GM21723 (cell line): ENCODE measurements around the gene WNK3.

Source experiments
- ATAC-seq: cut with Tn5 transposase; IDR thresholded peaks from one replicate; pipeline ENCODE4 v1.9.1; 2021; ENCODE audit warnings: mild to moderate bottlenecking, moderate library complexity; ENCODE audit not compliant: unreplicated experiment

The WNK3 gene

DNA sequence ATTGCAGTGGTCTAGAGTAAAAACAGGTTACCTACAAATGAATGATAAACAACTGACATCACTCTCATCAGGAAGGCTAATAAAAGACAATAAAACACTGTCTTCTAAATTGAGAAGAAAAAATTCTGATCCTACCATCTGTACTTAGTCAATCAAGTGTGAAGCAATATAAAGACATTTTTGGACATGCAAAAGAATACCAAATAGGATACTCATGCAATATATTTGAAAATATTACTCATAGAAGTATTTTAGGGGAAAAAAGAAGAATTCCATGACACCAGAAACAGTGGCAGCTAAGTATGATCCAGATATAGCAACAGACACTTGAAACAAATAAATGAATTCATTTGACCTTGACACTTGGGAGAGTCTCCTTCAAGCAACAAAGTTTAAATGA lies 111.0 kb downstream of the WNK3 start:
- no peak for ATAC-seq

DNA sequence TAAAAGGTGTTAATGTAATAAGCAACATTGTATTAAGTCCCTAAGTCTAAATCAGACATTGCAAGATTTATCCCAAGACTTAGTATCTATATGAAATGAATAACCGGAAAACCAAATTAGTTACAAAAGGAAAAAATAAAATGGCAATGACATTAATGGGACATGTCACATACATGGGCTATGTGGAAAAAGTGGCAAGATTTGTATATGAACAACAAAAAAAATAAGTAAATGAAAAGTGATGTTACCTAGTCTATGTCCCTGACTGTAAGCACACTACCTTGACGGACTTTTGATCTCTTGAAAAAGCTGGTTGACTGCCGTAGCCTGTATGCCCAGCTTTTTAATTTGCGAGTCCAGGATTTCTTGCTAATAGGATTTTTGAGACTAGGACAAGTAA lies 119.3 kb downstream of the WNK3 start:
- ATAC-seq, result no peak

DNA sequence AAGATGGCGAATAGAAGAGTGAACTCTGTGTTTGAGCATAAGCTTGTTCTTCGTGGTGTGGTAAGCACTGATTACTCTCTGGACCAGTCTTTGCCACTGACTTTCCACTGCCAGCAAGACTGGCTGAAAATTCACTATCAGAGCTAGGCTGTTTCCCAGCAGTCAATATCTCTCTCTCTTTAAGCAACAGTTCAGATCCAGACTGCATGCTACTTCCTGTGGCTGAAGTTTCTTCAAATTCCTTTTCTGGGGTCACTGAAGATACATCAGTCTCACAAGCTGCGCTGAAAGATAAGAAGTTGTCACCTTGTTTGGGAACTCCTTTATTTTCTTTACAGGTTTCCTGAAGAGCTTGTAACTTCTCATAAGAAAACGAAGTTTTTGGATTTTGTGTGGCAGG lies 120.8 kb downstream of the WNK3 start:
- ATAC-seq, result no peak

DNA sequence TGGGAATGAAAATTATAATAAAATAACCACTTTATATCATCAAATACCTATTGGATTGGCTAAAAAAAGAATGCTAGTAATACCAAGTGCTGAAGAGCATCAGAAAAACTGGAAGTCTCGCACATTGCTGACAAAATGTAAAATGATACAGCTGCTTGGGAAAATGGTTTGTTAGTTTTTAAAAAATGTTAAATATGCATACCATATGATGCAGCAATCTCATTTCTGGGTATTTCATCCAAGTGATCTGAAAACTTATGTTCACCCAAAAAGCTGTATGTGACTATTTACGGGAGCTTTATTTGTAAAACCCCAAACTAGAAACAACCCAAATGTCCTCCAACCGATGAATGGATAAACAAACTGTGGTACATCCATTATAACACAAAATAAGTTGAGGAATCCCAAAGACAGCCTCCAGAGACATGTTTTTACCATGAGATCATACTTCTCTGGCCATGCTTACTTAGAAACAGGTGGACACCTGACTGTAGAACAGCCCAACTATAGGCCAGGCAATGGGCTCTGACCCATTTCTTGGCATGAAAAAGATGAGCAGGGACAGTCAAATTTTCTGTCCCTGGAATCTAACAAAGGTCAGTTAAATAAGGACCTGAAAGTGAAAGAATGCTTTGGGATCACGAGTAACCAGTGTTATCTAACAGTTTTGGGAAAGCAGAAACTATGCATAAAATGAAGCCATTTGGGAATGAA lies 127.3 kb downstream of the WNK3 start:
- no peak for ATAC-seq

DNA sequence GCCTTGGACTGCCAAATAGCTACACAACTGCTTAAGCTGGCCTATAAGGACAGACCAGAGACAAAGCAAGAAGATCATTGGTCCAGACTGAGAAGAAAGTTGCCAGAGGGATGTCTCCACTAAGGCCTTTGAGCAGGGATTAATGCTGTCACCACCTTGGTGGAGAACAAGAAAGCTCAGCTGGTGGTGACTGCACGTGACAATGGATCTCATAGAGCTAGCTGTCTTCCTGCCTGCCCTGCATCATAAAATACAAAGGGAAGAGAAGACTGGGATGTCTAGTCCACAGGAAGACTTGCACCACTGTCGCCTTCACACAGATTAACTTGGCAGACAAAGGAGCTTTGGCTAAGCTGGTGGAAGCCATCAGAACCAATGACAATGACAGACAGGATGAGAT lies 134.3 kb downstream of the WNK3 start:
- ATAC-seq, result no peak

DNA sequence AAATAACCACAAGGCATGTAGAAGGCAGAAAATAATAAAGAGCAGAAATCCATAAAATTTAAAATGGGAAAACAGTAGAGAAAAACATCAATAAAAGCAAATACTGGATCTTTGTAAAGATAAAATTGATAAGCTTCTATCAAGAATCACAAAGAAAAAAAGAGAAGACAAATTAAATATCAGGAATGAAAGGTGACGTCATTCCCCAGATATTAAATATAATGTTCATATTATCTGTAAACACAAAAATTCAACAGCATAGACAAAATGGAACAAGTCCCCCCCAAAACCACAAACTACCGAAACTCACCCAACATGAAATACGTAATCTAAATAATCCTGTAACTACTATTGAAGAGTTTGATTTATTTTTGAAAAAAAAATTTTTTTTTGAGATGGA lies 144.2 kb downstream of the WNK3 start:
- no peak for ATAC-seq

DNA sequence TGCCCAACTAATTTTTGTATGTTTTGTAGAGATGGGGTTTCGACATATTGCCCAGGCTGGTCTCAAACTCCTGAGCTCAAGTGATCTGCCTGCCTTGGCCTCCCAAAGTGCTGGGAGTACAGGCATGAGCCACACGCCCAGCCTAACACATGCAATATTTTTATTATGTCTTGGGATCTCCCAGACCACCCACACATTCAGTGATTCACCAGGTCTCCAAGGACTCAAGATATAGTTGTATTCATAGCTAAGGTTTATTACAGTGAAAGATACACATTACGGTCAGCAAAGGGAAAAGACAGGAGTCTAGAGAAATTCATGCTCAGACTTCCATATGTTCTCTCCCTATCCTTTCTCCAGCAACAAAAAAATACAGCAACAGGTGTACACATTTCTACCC lies 149.3 kb downstream of the WNK3 start:
- no peak for ATAC-seq

DNA sequence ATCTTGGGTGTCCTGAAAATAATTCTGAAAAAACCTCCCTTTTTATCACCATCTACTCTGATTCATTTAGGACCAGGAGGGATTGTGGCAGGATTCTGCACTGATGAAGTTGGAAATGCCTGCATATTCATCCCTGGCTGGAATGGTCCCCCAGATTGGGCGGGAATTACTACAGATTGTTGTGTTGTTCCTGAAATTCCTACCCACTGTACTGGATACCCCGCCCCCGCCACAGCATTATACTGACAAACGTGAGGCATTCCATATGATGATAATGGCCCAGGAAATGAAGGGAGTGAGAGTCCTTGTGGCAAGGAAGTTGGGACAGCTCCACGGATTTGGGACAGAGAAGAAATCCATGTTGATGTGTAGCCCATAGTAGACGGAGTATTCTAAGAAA lies 159.6 kb downstream of the WNK3 start:
- ATAC-seq, result no peak

DNA sequence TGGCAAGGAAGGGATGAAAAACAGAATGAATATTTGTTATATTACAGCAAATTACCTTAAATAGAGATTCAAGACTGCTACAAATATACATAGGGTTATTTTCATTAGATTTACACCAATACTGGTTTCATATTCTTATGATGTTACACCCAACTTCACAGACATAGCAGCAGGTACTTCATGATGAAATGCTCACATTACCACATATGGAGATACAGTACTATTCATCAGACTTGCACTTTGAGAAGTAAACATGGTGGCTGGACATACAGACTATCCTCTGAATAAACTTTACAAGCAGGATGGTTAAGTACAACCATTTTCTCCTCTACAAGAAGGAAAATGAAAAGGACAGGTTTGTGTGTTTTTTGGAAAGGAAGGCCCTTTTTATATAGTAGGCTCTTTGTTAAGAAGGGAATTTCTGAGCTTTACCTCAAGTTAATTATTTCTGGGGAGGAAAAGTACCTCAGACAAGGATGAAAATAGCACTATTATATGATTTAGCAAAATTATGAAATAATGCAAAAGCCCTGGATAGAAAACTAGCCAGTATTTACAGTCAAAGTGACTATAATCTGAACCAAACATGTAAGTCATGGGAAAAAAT lies 162.8 kb downstream of the WNK3 start:
- ATAC-seq, result no peak

DNA sequence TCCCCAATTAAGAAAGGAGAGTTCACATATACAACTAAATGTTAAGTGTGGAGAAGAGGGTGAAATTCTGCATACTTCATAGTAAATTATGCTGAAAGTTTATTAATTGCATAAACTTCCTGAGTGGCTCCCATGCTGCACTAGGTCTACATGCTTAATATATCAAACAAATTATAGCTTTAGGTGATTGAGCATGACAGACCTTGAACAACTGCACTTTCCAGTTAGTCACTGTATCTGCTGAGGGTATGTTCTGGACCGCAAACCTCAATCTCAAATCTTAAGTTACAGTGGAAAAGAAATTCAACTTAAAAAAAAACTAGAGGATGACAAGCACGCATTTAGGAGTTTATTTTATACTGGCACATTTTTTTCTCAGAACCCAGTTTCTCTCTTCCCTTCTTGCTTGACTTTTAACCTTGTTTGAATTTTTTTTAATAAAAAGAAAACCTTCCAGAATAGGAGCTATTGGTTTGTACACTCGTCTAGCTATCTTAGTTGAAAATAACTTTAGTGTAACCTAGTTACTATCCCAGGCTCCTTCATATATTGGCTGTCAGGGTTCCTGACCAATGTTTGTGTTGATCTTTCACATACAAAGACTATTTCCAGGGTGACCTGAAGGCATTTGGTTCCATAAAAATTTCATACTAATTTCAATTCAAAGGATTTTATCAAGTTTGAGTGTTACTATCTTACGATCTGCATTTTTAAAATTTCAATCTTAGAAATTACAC lies 164.6 kb downstream of the WNK3 start:
- no peak for ATAC-seq

DNA sequence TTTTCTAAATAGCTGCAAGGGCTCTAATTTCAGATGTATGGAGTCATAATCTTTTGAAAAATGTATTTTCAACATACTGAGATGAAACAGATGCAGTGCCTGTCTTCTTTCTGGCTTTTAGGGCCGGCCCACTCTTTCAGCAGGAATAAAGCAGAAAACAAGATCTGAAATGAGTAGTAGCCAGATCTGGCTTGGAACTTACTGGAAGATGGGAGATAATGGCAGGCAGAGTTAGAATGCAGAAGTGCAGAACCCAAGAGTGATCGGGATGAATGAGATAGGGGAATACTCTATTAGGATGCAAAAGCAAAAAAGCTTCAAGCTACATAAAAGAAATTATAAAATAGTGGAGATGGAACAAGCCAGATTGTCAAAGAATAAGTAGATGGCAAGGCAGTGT lies 173.4 kb downstream of the WNK3 start:
- no peak for ATAC-seq

DNA sequence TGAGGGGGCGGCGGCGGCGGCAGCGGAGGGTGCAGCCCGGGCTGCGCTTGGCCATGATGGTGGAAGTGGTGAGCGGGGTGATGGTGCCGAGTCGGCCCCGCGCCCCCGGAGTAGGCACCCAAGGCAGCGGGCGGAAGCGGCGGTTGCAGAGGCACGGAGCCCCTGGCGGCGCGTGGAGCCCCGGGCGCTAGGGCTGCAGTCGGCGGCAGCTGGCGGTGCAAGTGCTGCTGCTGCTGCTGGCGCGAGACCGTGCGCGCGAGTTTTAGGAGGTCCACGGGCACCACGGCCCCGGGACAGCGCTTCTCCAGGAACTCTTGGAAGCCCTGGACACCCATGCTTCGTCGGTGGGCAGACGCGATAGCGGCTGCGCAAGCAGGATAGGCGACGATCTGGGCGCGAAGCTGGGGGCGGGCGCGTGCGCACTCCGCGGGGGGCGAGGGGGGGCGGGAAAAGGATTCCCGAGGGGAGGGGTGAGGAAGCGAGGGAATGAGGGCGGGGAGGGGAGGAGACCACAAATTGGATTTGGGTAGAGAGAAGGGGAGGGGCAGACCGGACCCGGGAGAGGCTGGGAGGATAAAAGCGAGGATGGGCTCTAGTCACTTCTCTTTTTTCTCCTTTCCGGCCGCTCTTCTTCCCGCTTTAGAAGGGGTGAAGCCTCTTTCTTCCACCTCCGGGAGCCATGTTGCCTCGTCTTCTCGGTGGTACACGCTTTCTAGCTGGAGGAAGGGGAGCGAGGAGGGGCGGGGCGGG lies 174.8 kb downstream of the WNK3 start, which contains the start of gene FAM120C:
FAM120C (minus strand) TSS at position 391 of the 750 bp plus-strand sequence; CDS start at position 335, 56 bp downstream.
- ATAC-seq, result peak; percentile 65

DNA sequence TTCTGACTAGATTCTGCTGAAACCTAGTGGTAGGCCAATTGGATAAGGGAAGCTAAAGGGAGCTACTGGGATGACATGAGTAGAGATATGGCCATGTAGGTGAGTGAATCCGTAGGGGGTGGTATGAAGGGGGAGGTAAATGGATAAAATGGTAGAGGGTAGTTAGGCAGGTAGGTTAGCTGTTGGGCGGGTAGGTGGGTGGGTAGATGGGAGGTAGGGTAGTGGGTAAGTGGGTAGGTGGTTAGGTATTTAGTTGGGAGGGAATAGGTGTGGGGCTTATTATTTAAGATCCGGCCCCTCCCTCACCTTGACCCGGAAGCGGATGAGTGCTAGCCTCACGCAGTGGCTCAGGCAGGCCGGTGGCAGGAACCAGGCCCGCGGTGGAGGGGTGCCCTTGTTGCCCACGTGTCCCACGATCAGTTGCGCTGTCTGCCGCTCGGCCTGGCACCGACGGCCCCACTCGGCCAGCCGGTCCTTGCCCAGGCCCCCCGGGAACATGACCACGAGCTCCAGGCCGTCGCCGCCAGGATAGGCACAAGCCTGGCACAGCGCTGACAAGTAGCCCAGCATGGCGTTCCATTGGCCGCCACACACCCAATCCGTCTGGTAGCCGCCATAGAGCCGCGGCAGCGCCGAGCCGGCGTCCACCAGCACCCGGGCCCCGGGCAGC lies 175.5 kb downstream of the WNK3 start:
- peak; percentile 69 for ATAC-seq

DNA sequence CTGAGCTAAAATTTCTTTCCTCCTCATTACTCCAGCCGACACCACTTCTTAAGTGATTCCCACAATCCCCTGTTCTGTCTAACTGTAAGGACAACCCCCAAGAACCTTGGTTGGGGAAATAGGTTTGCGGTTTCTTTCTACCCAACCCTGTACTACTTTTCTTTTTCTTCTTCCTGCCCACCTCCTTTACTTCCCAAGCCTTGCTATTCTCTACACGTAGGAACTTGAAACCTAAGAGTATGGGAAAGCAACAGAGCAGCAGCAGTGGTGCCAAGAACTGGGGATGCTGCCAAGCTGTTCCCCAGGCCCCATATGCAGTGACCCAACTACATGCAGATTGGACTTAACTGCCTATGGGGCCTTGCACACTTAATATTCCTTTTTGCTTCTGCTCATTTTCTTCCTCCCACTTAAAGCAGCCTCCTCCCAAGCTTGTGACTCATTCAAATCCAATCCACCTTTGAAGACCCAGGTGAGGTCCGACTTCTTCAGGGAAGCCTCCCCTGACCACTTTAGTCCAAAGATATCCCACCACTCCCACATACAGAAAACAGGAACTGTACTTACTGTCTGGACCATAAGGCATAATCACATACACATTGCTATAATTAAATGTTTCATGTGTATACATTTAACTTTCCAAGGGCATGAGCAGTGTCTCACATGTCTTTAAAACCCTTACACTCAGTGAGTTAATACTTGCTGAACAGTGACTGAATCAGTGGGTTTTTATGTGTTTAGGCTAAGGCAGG lies 176.5 kb downstream of the WNK3 start:
- ATAC-seq, result no peak

DNA sequence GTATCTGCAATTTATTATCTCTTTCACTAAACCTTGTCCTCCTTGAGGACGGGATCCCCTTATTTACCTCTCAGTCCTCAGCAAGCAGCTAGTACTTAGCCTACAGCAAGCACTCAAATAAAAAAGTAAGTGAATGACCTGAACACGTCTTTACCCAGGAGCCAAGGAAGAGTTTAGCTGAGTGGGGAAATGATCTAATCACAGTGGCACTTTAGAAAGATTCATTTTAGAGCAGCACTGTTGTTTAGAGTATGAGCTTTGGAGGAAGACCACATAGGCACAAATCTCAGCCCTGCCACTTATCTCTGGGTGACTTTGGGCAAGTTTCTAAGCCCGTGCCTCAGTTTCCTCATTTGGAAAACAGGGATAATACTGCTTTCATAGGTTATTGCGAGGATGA lies 177.4 kb downstream of the WNK3 start:
- ATAC-seq, result no peak

DNA sequence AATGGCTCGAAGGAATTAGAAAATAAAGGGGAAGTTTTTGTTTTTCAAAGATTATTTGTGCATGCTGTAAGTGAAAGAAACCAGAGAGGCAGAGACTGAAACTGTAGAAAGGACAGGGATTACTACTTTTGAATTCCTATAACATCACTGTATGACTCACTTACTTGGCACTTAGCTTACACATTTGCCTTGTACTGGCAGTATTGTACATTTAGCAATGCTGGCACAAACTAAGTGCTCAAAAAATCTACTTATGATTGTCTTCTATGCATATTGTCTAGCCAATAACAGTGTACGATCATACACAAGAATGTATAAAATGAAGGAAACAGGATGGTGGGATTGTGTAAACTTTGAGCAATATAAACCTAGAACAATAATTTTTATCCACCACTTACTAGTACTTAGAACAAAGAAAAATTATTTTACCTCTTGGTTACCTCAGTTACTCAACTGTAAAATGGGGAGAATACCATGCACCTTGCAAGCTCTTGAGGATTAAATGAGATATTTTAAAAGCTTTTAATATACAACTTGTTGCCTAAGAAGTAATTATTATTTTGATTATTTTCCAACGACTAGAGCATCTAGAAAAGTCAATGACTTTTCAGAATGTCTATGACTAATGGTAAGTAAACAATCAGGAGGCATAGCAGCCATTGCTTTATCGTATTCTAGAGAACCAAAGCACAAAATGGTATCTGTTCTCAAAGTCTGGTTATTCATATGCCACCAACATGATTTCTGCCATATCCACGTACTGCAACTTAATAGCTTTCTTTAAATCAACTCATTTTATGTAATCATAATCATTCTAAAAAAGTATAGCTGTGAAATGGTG lies 179.5 kb downstream of the WNK3 start:
- no peak for ATAC-seq

DNA sequence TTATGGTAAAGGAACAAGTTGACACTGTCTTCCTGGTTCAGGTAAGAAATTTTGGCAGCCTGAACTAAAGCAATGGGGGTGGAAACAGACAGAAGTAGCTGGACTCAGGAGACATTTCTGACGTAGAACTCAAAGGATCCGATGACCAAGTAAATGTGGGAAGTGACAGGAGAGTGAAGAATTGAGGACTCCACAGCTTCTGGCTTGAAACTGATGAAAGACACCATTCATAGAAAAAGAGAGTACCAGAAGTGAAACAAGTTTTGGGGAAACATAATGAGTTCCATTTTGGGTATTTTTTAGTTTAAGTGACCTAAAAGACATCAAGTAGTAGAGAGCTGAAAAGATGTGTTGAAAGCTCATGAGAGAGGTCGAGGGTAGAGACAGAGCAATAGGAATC lies 180.5 kb downstream of the WNK3 start:
- ATAC-seq, result no peak

DNA sequence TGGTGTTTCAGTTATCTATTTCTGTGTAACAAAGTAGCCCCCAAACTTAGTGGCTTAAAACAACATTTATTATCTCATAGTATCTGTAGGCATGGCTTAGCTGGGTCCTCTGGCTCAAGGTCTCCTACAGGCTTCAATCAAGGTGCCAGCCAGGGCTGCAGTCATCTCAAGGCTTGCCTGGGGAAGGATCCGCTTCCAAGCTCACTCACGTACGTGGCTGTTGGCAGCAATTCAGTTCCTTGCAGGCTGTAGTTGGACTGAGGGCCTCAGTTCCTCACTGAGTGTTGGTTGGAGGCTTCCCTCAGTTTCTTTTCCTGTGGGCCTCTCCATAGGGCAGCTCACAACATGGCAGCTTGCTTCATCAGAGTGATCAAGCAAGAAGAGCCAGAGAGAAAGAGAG lies 184.1 kb downstream of the WNK3 start:
- ATAC-seq, result no peak

DNA sequence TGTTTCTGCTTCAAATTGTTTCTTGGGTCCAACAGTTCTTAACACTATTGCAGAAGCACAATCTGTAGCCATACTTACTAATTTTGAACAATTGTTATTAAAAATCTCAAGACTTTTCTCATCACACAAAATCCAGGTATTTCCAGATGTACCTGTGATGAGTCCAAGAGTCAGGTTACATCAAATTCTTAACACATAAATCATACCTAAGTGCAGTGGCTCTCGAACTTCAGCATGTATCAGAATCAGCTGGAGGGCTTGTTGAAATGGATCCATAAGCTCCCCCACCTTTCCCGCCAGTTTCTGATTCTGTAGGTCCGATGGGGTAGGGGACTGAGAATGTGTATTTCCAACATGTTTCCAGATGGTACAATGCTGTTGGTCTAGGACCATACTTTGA lies 185.4 kb downstream of the WNK3 start:
- ATAC-seq, result no peak
